Kidney (tissue), 14 donors: ENCODE data around the gene CXXC1. TPM values are rescaled to one million over a fixed set of nuclear protein-coding genes. Genes with fewer than 3 reads are reported as not detected.
A peak's percentile ranks its signal among the peaks of the same experiment; 100 is the strongest.

Experiments used
- DNase-seq, 5 donors: peaks; one replicate each; pipeline ENCODE4 v3.0.0-alpha.2; 2013 to 2020
- FAIRE-seq: peaks from 2 replicates; lab custom pipeline; 2012; peaks lifted over from hg19 to GRCh38; lab: Jason Lieb, UNC
- H3K27ac ChIP-seq, 2 donors: one replicate each; pipeline ENCODE4 v1.7.0; 2013; ENCODE audit warnings: low read depth in 2 of 2, low read length in 2 of 2, inconsistent platforms in 1 of 2
- H3K27me3 ChIP-seq: one replicate; pipeline ENCODE4 v1.7.1; 2013; ENCODE audit warnings: low read length, inconsistent platforms; ENCODE audit not compliant: control insufficient read depth, insufficient read depth
- H3K36me3 ChIP-seq, 3 donors: one replicate each; pipeline versions ENCODE4 v1.7.0 to v1.7.1; 2013; ENCODE audit warnings: low read length in 3 of 3, control low read depth in 1 of 3, inconsistent platforms in 1 of 3; ENCODE audit not compliant: insufficient read depth in 3 of 3, control insufficient read depth in 2 of 3
- H3K4me1 ChIP-seq, 3 donors: one replicate each; pipeline versions ENCODE4 v1.7.0 to v1.7.1; 2013; ENCODE audit warnings: low read length in 3 of 3, inconsistent platforms in 1 of 3, low read depth in 1 of 3; ENCODE audit not compliant: control insufficient read depth in 2 of 3, insufficient read depth in 2 of 3
- H3K4me3 ChIP-seq, 3 donors: one replicate each; pipeline versions ENCODE4 v1.7.0 to v1.8.1; 2013; ENCODE audit warnings: low read length in 3 of 3, control low read depth in 1 of 3, inconsistent platforms in 1 of 3
- H3K9ac ChIP-seq, 3 donors: one replicate each; pipeline versions ENCODE4 v1.7.0 to v1.7.1; 2013; ENCODE audit warnings: low read length in 3 of 3, control low read depth in 1 of 3, inconsistent platforms in 1 of 3
- H3K9me3 ChIP-seq, 3 donors: one replicate each; pipeline versions ENCODE4 v1.7.0 to v1.7.1; 2013; ENCODE audit warnings: low read length in 3 of 3, control low read depth in 1 of 3, inconsistent platforms in 1 of 3; ENCODE audit not compliant: control insufficient read depth in 2 of 3, insufficient read depth in 1 of 3
- intact Hi-C: fragments of 100-400 bp; cut with DNase I; formaldehyde crosslinking; loops from one replicate; pipeline ENCODE4 v1.11.1; 2022
- polyA plus RNA-seq: library from polyadenylated mRNA; stranded (reverse); fragments of 350-450 nt; fragmentation: Illumina TruSeq; extraction: RNeasy Lipid Tissue Mini Kit (QIAGEN cat#74804); gene quantifications from one replicate; pipeline ENCODE4 v1.2.3, GENCODE V29; 2014; ENCODE audit warnings: low read depth, low replicate concordance; ENCODE audit not compliant: insufficient read depth
- total RNA-seq: library from RNA; stranded (reverse); fragmentation: NEBNext Ultra II Directional; extraction: Animal tissue kit (Norgen Biotek cat#: 25700); gene quantifications from one replicate; pipeline ENCODE4 v1.2.1, GENCODE V29; 2021
- TF ChIP-seq, protein P1 (sequence below): IDR thresholded peaks from 3 replicates; pipeline ENCODE4 v1.5.1; 2012; ENCODE audit warnings: mild to moderate bottlenecking, moderate library complexity, borderline replicate concordance; ENCODE audit not compliant: insufficient read depth; ENCODE audit errors: extremely low read depth
- donor health status: control.
- donor health status: control.
- donor health status: control.
- donor health status: control.
- donor health status: control.
- donor health status: DM: yes; HTN: yes; CAD: no.
- donor health status: Normal renal cell carcinoma (clear cell type).

CXXC1 gene
- total and polyA plus RNA-seq, 2 donors from 2014 or later, result 39.0 to 88.7 TPM

DNA sequence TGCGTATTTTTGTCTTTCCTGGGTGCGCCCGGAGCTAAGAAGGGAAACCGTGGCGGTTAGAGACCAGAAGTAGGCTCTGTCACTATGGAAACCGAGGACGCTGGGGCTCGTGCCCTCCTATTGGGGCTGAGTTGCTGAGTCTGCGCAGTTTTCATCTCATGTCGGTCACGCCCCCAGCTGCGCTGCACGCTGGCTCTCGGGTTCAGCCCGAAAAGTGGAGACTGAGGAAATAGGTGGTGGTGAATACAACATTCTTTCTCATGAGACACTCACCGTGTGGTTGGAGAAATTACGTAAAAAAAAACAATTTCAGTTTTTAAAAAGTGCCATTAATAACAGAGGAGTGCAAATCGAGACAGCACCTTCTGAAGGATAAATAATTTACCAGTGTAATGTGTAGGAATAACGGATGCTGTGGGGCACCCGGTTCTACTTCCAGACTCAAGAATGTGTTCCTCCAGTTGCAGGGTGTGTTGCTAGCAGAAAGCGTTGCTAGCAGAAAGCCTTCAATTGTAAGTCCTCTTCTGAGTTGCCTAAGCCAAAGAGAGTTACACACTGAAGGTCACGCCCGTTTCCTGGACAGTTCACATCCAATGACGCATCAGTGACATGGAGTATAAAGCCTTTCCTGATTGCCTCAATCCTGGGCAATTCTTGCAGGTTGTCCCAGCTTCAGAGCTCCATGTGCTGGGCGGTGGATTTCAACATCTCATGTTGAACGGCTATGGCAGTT, 20.4 kb upstream of the CXXC1 start:
- Histone ChIP-seq H3K36me3 (no peaks in the 10 kb centered on the region), H3K27me3 (no peaks in the 10 kb centered on the region), H3K9ac (peak overlapping the region; percentile 22 to 43 (median 28)), H3K27ac (peak overlapping the region in 1 of 2 donors; percentile 13), H3K9me3 (peaks cover 0 to 2% (median 0%) of the 10 kb centered on the region in 3 donors), H3K4me1 (peaks cover 0 to 8% (median 7%) of the 10 kb centered on the region in 3 donors), H3K4me3 (peak overlapping the region; percentile 49 to 68 (median 67))
- intact Hi-C loops, result no loop called here
- peak; percentile 88 to 96 (median 95) for DNase-seq
- TF ChIP-seq, protein P1, sequence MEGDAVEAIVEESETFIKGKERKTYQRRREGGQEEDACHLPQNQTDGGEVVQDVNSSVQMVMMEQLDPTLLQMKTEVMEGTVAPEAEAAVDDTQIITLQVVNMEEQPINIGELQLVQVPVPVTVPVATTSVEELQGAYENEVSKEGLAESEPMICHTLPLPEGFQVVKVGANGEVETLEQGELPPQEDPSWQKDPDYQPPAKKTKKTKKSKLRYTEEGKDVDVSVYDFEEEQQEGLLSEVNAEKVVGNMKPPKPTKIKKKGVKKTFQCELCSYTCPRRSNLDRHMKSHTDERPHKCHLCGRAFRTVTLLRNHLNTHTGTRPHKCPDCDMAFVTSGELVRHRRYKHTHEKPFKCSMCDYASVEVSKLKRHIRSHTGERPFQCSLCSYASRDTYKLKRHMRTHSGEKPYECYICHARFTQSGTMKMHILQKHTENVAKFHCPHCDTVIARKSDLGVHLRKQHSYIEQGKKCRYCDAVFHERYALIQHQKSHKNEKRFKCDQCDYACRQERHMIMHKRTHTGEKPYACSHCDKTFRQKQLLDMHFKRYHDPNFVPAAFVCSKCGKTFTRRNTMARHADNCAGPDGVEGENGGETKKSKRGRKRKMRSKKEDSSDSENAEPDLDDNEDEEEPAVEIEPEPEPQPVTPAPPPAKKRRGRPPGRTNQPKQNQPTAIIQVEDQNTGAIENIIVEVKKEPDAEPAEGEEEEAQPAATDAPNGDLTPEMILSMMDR, result no peak
- FAIRE-seq, result peak; percentile 29

DNA sequence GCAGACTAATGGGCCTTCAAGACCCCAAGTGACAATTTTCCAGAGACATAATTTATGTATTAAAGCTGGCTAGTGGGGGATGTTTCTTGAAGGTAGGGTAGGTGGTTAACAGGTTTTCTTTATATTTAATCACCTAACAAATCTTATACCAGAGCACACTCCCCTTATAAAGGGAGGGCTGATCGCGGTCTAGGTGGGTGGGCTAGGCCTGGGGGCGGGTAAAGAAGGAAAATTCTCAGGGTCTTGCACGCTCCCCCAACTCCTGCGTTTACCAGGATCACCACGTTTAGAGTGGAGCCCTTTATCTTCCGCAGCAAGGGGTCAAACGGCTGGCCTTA, 19.9 kb upstream of the CXXC1 start:
- TF ChIP-seq, protein P1, result no peak
- Histone ChIP-seq H3K36me3 (no peaks in the 10 kb centered on the region), H3K4me3 (peak overlapping the region; percentile 49 to 68 (median 67)), H3K27ac (no peak overlapping the region), H3K4me1 (peaks cover 0 to 8% (median 6%) of the 10 kb centered on the region in 3 donors), H3K27me3 (no peaks in the 10 kb centered on the region), H3K9ac (peak overlapping the region in 2 of 3 donors; percentile 26 to 27), H3K9me3 (peaks cover 0 to 2% (median 0%) of the 10 kb centered on the region in 3 donors)
- intact Hi-C loops, result no loop called here
- DNase-seq (no peak), FAIRE-seq (no peak)

DNA sequence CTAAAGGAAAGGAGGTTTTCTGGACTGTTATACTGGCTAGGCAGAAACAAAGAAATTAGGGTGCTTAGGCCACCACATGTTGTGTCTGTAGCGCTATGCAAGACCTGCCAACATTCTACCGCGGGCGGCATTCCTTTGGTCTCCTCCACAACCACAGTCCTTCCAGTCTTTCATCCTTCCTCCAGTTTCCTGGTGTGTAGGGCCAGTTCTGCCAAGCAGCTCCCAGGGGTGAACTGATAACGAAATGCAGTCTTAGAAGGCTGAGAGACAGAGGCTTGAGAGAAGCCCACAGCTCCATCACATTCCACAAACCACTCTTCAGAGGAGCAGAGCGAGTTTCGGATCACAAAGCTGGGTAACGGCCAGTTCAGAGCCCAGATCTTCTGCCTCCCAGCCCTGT, 19.5 kb upstream of the CXXC1 start:
- TF ChIP-seq, protein P1, result no peak
- DNase-seq (no peak), FAIRE-seq (no peak)
- intact Hi-C loops, result no loop called here
- H3K27me3 ChIP-seq, result no peaks in the 10 kb centered on the region
- H3K27ac ChIP-seq, result no peak overlapping the region
- peaks cover 0 to 2% (median 0%) of the 10 kb centered on the region in 3 donors for H3K9me3 ChIP-seq
- no peak overlapping the region for H3K9ac ChIP-seq
- H3K4me3 ChIP-seq, result peak overlapping the region in 2 of 3 donors; percentile 67 to 68
- no peaks in the 10 kb centered on the region for H3K36me3 ChIP-seq
- H3K4me1 ChIP-seq, result peaks cover 0 to 8% (median 1%) of the 10 kb centered on the region in 3 donors
